Inflammatory macrophage treated with lipopolysaccharide for 1 hour (primary cell): ENCODE results near the gene LLPH.

ENCODE experiments used
- DNase-seq, 2 donors: peaks; one replicate each; pipeline ENCODE4 v3.0.0-alpha.2; 2020 to 2022

LLPH gene

DNA sequence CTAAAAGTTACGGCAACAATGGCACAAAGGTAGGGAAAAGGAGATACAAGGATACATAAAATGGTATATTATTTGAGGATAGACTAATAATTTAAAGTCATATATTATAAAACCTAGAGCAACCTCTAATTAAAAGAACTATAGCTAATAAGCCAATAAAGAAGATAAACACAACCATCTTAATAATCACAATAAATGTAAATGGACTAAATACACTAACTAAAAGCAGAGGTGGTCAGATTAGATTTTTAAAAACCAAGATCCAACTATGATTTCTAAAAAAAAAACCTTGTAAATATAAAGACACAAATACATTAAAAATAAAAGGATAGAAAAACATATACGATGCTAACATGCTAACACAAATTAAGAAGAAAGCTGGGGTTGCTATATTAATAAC lies 10.7 kb upstream of the LLPH start:
- no peak for DNase-seq

- no peak for DNase-seq
These were observed 10.2 kb upstream of the LLPH start for GRCh38 chr12:66140731-66141130.

GRCh38 chr12:66139328-66139727 lies 8.8 kb upstream of the LLPH start:
- DNase-seq, result no peak

- DNase-seq, result no peak
These were observed 7.4 kb upstream of the LLPH start for GRCh38 chr12:66137937-66138336.

- no peak for DNase-seq
These were observed 1.9 kb upstream of the LLPH start for GRCh38 chr12:66132408-66132807.

- DNase-seq, result no peak
These were observed 628 bp upstream of the LLPH start for GRCh38 chr12:66131067-66131688.

GRCh38 chr12:66129934-66130266 lies 650 bp downstream of the LLPH start:
- no peak for DNase-seq

GRCh38 chr12:66127650-66128049 lies 2.9 kb downstream of the LLPH start:
- no peak for DNase-seq

DNA sequence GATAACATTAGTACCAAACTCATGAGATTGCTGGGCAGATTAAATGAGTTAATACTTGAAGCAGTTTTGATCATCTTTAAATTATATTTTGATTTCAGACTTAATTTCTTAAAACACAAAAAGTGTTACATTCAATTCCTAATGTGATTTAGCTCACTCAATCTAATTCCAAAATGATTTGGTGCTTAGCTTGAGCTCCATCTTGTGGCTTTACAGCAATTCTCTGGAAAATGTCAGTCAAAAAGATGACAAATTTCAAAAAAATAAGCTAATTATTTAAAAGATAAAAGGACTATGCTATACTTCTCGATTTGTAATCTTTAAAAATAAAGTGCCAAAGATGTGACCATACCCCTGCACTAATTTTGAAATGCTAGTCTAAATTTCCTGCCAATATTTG lies 10.1 kb downstream of the LLPH start:
- DNase-seq, result no peak

DNA sequence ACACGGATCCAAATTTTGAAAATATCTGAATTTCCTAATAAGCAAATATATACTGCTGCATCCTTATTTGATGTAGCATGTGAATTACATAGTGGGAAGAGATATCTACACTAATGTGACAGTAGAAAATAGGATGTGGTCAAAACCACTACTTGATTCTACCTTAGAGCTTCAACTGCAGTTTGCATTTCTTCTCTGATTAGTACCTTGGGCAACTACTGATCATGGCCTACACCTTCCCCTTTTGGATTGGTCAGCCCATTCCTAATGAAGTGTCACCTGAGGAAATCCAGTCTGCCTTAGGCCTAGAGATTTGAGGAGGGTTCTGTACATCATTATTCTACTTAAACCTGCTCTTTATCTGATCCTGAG lies 10.7 kb downstream of the LLPH start:
- no peak for DNase-seq

DNA sequence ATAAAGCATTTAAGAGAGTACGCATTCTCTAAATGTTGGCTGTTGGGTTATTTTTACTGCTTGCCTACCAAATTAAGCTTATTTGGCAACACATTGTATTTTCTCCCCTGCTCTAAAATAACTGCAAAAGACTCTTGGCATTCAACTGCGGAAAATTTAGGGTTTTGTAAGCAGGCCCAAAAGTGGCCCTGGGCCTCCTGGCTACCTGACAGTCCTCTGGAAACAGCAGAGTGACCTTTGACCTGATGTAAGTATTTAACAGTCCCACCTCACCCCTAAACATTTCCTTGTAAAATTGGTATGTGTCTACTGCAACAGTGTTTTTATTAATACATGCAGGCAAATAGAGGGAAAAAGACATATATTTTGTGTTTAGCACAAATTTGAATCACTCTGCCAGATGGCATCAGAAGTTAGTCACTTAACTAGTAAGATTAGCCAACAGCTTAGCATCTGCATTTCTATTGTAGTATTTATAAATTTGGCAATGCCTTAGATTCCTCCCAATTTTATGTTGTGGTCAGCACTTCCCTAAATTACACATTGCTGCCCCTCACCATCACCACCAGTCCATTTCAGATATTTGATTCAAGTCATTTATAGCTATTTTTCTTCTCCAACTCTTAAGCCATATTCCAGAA lies 11.2 kb downstream of the LLPH start:
- DNase-seq, result peak in 1 of 2 donors; percentile 18

DNA sequence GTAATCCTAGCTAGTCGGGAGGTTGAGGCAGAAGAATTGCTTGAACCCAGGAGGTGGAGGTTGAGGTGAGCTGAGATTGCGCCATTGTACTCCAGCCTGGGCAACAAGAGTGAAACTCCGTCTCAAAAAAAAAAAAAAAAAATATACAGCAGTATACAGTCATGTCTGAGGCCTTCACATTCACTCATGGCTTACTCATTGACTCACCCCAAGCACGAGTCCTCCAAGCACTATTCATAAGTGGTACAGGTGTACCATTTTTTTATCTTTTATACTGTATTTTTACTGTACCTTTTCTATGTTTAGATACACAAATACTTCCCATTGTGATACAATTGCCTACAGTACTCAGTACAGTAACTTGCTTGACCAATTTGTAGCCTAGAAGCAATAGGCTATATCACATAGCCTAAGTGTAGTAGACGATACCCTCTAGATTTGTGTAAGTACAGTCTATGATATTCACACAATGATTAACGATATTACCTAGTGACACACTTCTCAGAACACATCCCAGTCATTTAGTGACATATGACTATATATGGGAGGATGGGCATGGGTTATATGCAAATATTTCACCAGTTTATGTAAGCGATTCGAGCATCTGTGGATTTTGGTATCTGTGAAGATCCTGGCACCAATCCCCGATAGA lies 12.2 kb downstream of the LLPH start:
- DNase-seq, result no peak

DNA sequence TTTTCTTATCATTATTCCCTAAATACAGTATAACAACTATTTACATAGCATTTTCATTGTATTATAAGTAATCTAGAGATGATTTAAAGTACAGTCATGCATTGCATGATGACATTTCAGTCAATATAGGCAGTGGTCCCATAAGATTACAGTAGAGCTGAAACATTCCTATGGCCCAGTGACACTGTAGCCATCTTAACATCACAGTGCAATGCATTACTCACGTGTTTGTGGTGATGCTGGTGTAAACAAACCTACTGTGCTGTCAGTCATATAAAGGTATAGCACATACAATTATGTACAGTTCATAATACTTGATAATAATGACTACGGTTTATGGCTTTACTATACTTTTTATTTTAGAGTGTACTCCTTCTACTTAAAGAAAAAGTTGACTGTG lies 13.3 kb downstream of the LLPH start:
- no peak for DNase-seq

DNA sequence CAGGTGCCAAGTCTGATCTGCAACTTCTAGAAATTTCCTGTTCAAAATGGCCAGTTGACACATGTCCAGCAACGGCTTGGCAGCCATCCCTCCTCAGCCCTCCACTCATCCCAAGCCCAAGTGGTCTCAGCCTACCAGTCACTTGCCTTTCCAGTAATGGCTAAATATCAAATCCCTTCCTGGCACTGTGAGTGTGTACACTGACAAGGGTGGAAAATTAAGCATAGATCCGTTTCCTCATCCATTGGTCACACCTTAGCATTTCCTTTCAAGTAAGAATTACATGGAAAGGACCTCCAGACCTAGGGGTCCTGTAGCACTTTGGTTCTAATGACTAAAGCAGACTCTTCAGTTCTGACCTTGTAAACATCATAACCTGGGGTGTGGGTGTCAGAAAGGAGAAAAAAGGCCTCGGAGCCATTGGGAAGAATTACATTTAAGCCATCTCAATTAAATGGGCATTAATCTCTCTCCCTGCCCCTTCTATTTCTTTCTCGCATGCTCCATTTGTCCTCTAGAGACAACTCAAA lies 15.4 kb downstream of the LLPH start:
- no peak for DNase-seq

GRCh38 chr12:66113471-66113870 lies 17.1 kb downstream of the LLPH start:
- no peak for DNase-seq

DNA sequence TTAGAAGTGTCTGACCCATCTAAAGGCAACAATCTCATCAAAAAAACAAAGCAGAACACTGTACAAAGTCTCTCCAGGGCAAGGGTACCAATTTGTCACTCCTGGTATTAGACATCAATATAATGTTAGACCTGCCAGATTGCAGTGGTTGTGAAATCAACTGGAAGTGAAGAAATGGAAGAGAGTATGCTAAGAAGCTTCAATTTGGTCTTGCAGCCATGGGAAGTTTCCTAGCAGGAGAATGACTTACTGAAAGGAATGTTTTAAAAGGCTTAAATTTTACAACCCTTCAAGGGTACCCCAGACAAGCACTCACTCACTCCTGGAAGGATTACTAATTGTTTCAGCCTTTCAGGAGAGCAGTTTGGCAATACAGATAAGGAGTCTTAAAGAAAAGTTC lies 18.9 kb downstream of the LLPH start:
- DNase-seq, result no peak

- DNase-seq, result no peak
These were observed 21.5 kb downstream of the LLPH start for GRCh38 chr12:66109056-66109455.

DNA sequence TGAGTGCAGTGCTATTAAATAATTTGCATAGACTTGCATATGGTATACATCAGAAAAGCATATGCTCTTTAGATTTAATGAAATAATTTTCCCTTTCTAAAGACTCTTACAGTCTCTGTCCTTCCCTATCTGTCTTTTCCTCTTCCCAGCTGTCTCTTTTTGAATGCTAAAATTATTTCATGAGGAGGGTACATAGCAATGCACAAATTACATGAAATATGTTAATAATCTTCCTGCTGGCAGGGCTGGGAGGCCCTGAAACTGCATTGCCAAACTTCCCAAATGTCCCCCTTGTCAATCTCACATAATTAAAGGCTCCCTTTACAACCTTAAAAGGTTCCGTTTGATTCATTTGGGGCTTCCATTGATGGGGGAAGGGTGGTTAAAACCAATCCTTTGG lies 22.2 kb downstream of the LLPH start:
- no peak for DNase-seq

DNA sequence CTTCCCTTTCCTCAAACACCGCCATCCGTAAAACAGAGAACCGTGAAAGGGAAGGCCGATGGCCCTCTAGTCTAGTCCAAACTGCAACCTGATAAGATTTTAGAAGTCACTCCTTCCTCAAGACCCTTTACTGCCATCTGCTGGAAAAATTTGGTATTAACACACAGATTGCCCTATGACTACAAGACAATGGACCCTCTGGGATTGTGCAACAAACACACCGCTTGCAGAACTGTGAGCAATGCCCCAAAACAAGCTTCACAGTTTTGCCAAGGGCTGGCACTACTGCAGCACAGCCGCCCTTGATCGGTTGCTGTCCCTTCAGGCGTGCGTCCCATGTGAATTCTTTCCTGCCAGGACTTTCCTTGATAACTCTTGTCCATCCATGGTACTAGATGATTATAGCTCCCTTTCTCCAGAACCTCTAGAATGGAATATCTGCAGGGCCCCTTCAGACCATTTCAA lies 23.1 kb downstream of the LLPH start:
- peak; percentile 88 to 100 for DNase-seq

- no peak for DNase-seq
These were observed 27.3 kb downstream of the LLPH start for GRCh38 chr12:66103016-66103913.

DNA sequence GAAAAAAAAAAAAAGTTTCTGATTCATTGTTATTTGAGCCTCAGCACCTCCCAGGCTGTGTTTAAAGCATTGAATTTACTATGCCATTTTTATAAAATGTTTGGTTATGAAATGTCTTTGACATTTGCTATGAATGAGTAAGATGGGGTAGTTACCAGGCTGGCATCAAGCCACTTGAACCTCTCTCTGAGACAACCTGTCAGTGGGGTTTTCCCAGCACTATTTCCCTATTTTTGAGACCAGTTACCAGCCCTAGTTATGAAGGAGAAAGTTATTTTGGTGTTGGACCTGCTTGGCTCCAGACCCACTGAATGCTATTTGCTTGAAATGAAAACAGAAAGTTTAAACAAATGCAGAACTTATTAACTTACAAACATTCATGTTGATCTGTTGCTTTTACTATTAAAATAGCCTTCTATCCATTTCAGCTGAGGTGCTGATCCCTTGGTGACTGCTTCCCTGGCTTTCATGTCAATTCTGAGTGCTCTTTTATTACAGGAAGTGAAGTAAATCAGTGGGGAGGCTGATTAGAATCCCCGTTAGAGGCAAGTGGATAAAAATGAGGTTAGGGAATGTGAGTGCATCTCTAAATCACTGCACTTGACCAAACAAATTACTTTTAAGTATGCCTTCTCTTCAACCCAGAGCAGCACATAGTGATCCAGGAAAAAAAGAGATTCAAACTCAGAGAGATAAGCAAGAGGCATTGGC lies 37.8 kb downstream of the LLPH start:
- peak; percentile 77 to 83 for DNase-seq

DNA sequence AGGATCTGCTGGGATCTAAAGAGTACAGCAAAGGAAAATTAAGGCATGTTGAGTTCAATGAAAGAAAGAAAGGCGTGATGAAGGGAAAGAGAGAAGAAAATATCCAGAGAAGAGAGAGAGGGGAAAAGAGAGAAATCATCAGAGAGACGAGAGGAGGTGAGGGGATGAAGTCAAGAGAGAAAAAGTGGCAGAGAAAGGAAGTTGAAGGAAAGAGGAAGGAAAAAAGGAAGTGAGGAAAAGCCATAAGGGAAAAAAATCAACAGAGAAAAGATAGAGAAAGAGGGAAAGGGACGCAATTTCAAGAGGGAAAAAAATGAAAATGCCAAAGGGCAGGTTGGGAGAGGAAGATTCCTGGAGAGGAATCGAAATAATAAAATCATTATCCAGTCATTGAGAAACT lies 40.4 kb downstream of the LLPH start:
- no peak for DNase-seq
